Tibial nerve (tissue), 4 donors: ENCODE results near the gene STX18. TPM values are rescaled to one million over a fixed set of nuclear protein-coding genes. Genes with fewer than 3 reads are reported as not detected.
"Not testable (repeated sequence)": the region's sequence is repeated elsewhere in the genome, so short reads cannot be mapped to it uniquely, and the experiment has no call there.

Source experiments
- DNase-seq, 2 donors: peaks; one replicate each; pipeline ENCODE4 v3.0.0-alpha.2; 2019; ENCODE audit warnings: low spot score in 2 of 2
- H3K27ac ChIP-seq, 4 donors: fragments of 200-600 bp; sonication (generic) in 3 of 4; one replicate each; pipeline ENCODE4 v1.5.1; 2017 to 2019; ENCODE audit warnings: mild to moderate bottlenecking in 1 of 4
- H3K27me3 ChIP-seq, 2 donors: fragments of 200-600 bp; sonication (generic) in 1 of 2; one replicate each; pipeline versions ENCODE4 v1.5.1 to v1.6.0; 2017 to 2019
- H3K36me3 ChIP-seq, 3 donors: fragments of 200-600 bp; sonication (generic); one replicate each; pipeline ENCODE4 v1.5.1; 2018 to 2019
- H3K4me1 ChIP-seq, 4 donors: fragments of 200-600 bp; sonication (generic) in 3 of 4; one replicate each; pipeline ENCODE4 v1.5.1; 2017 to 2019
- H3K4me3 ChIP-seq, 4 donors: fragments of 200-600 bp; sonication (generic) in 3 of 4; one replicate each; pipeline ENCODE4 v1.5.1; 2017 to 2019; ENCODE audit warnings: mild to moderate bottlenecking in 1 of 4, moderate library complexity in 1 of 4
- H3K9me3 ChIP-seq, 4 donors: fragments of 200-600 bp; sonication (generic) in 3 of 4; one replicate each; pipeline ENCODE4 v1.5.1; 2017 to 2019
- CTCF ChIP-seq, 5 experiments: fragments of 200-600 bp in 3 of 5; fragments of 450-650 bp in 2 of 5; sonication (generic) in 3 of 5; IDR thresholded peaks; one replicate each; pipeline ENCODE4 v1.5.1; 2016 to 2019; ENCODE audit warnings: antibody characterized with exemption in 5 of 5, mild to moderate bottlenecking in 3 of 5, moderate library complexity in 2 of 5
- EP300 ChIP-seq, 2 donors: sonication (generic); formaldehyde crosslinking; IDR thresholded peaks; one replicate each; pipeline ENCODE4 v1.6.1; 2017; ENCODE audit warnings: antibody characterized with exemption in 2 of 2, mild to moderate bottlenecking in 1 of 2
- POLR2A ChIP-seq, 2 donors: fragments of 450-650 bp; IDR thresholded peaks; one replicate each; pipeline ENCODE4 v1.6.1; 2017; ENCODE audit warnings: antibody characterized with exemption in 2 of 2, mild to moderate bottlenecking in 2 of 2, moderate library complexity in 2 of 2
- WGBS, 2 donors: methylation state at CpG; one replicate each; pipeline ENCODE4 v1.1.5; 2018; 5-methylcytosine and 5-hydroxymethylcytosine counted together
- total RNA-seq, 4 donors: library from RNA; depleted of rRNA; stranded (reverse); fragments of >200 nt; gene quantifications; one replicate each; pipeline ENCODE4 v1.1.0, GENCODE V29; 2016

The STX18 gene
- total RNA-seq, 4 donors from 2014 or later = 16.5 to 37.5 (median 21.4) TPM

GRCh38 chr4:4422856-4423499 is 118.9 kb downstream of the STX18 start:
- no peak for DNase-seq
- 72 to 81% methylated on average over 12 of the region's 12 CpGs for WGBS, 2 donors
- Histone ChIP-seq H3K9me3 (no peaks in the 10 kb centered on the region), H3K36me3 (peaks cover 0 to 88% (median 0%) of the 10 kb centered on the region in 3 donors), H3K4me3 (no peak overlapping the region), H3K27me3 (no peaks in the 10 kb centered on the region), H3K4me1 (no peaks in the 10 kb centered on the region), H3K27ac (no peak overlapping the region)
- no peak for TF ChIP-seq EP300 (IDR thresholded peaks at IDR 0.05)

- H3K27me3 ChIP-seq, H3K9me3 ChIP-seq, H3K27ac ChIP-seq, DNase-seq, H3K4me3 ChIP-seq, H3K4me1 ChIP-seq: not testable (repeated sequence)
- H3K36me3 ChIP-seq = peaks cover 0 to 88% (median 0%) of the 10 kb centered on the region in 3 donors
- WGBS, 2 donors = 86 to 94% methylated on average over 7 of the region's 7 CpGs
Measured at GRCh38 chr4:4422117-4422516, 119.7 kb downstream of the STX18 start.

- Histone ChIP-seq H3K27me3 (no peaks in the 10 kb centered on the region), H3K36me3 (peaks cover 0 to 96% (median 0%) of the 10 kb centered on the region in 3 donors), H3K4me3 (no peak overlapping the region), H3K9me3 (no peaks in the 10 kb centered on the region), H3K4me1 (no peaks in the 10 kb centered on the region), H3K27ac (no peak overlapping the region)
- DNase-seq = no peak
- WGBS, 2 donors = 94 to 96% methylated on average over 11 of the region's 11 CpGs
- TF ChIP-seq EP300 (IDR thresholded peaks at IDR 0.05) (no peak), POLR2A (IDR thresholded peaks at IDR 0.05) (no peak), CTCF (IDR thresholded peaks at IDR 0.05) (no peak)
Measured at GRCh38 chr4:4421356-4421755, 120.5 kb downstream of the STX18 start.

- TF ChIP-seq CTCF (IDR thresholded peaks at IDR 0.05) (no peak), EP300 (IDR thresholded peaks at IDR 0.05) (no peak), POLR2A (IDR thresholded peaks at IDR 0.05) (no peak)
- Histone ChIP-seq H3K27ac (no peak overlapping the region), H3K9me3 (no peaks in the 10 kb centered on the region), H3K27me3 (no peaks in the 10 kb centered on the region), H3K4me1 (no peaks in the 10 kb centered on the region), H3K4me3 (no peak overlapping the region), H3K36me3 (peaks cover 0 to 100% (median 0%) of the 10 kb centered on the region in 3 donors)
- 88 to 96% methylated on average over 10 to 11 of the region's 12 CpGs for WGBS, 2 donors
- DNase-seq = no peak
Measured at GRCh38 chr4:4420421-4420820, 121.4 kb downstream of the STX18 start.

- no peak for DNase-seq
- peaks cover 0 to 100% (median 0%) of the 10 kb centered on the region in 3 donors for H3K36me3 ChIP-seq
- no peak for TF ChIP-seq POLR2A (IDR thresholded peaks at IDR 0.05)
- no peak for TF ChIP-seq EP300 (IDR thresholded peaks at IDR 0.05)
- TF ChIP-seq CTCF (IDR thresholded peaks at IDR 0.05) = no peak
- no peaks in the 10 kb centered on the region for H3K27me3 ChIP-seq
- H3K4me1 ChIP-seq = no peaks in the 10 kb centered on the region
- no peak overlapping the region for H3K27ac ChIP-seq
- WGBS, 2 donors = 94 to 95% methylated on average over 12 of the region's 12 CpGs
- H3K9me3 ChIP-seq = no peaks in the 10 kb centered on the region
- no peak overlapping the region for H3K4me3 ChIP-seq
Measured at GRCh38 chr4:4419896-4420295, 122.0 kb downstream of the STX18 start.

GRCh38 chr4:4418676-4419390 is 123.0 kb downstream of the STX18 start:
- H3K36me3 ChIP-seq = peaks cover 0 to 89% (median 0%) of the 10 kb centered on the region in 3 donors
- no peaks in the 10 kb centered on the region for H3K4me1 ChIP-seq
- 78 to 82% methylated on average over 19 of the region's 19 CpGs for WGBS, 2 donors

More at GRCh38 chr4:4418676-4419390, 123.0 kb downstream of the STX18 start:
- Histone ChIP-seq H3K9me3 (no peaks in the 10 kb centered on the region), H3K27me3 (no peaks in the 10 kb centered on the region), H3K4me3 (no peak overlapping the region), H3K27ac (no peak overlapping the region)
- DNase-seq = no peak
- TF ChIP-seq POLR2A (IDR thresholded peaks at IDR 0.05) = no peak
- no peak for TF ChIP-seq EP300 (IDR thresholded peaks at IDR 0.05)
- no peak for TF ChIP-seq CTCF (IDR thresholded peaks at IDR 0.05)
